Retinal pigment epithelial cell (primary cell): ENCODE results near the gene MAPKAP1.

ENCODE experiments used
- DNase-seq: peaks from one replicate; pipeline ENCODE4 v3.0.0-alpha.2; 2010; ENCODE audit warnings: low read depth
- H3K4me3 ChIP-seq: 2 replicates; pipeline ENCODE4 v1.5.1; 2011; ENCODE audit warnings: mild to moderate bottlenecking, low read length, control low read depth, moderate library complexity
- TF ChIP-seq, protein P1 (sequence below): conservative IDR thresholded peaks from 2 replicates; pipeline ENCODE4 v1.5.1; 2011; ENCODE audit warnings: low read depth, low read length, control low read depth, inconsistent platforms

The MAPKAP1 gene

DNA sequence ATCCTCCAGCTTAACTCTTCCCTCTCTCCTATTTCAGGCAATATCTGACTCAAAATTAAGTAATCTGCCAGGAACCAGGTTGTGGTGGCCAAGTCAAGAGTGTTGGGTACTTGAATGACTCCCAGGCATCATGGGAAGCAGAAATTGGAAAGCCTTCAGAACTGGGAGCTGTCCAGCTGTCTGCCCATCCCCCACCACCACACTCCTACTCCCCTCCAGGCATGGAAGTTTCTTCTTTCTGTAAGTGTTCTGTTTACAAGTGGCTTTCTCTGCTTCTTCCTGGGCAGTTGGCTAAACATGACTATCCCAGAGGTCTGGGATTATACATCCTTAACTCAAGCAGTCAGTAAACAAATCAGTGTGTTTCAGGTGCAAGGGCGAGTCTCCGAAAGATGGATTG lies 25.6 kb upstream of the MAPKAP1 start:
- H3K4me3 ChIP-seq = no peak overlapping the region
- TF ChIP-seq, protein P1, sequence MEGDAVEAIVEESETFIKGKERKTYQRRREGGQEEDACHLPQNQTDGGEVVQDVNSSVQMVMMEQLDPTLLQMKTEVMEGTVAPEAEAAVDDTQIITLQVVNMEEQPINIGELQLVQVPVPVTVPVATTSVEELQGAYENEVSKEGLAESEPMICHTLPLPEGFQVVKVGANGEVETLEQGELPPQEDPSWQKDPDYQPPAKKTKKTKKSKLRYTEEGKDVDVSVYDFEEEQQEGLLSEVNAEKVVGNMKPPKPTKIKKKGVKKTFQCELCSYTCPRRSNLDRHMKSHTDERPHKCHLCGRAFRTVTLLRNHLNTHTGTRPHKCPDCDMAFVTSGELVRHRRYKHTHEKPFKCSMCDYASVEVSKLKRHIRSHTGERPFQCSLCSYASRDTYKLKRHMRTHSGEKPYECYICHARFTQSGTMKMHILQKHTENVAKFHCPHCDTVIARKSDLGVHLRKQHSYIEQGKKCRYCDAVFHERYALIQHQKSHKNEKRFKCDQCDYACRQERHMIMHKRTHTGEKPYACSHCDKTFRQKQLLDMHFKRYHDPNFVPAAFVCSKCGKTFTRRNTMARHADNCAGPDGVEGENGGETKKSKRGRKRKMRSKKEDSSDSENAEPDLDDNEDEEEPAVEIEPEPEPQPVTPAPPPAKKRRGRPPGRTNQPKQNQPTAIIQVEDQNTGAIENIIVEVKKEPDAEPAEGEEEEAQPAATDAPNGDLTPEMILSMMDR = no peak
- no peak for DNase-seq

DNA sequence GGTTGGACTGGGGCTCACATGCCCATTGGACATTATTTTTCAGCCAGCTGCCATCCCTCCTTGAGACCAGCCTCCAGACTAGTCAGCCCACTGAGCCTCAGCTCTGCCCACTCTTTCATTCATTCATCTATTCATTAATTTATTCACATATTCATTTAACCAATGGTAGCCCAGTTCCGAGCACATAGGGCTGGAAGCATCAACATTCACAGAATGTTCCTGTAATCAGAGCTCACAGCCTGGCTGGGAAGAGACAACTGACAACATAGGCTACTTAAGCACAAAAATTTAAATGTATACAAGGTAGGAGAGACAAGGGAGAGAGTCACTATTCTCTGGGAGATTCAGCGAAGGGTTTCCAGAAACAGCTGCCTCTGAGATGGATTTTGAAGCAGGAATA lies 23.2 kb upstream of the MAPKAP1 start:
- TF ChIP-seq, protein P1 = no peak
- H3K4me3 ChIP-seq = no peak overlapping the region
- DNase-seq = no peak

GRCh38 chr9:125726456-125727132 lies 19.6 kb upstream of the MAPKAP1 start:
- H3K4me3 ChIP-seq = no peak overlapping the region
- no peak for DNase-seq
- TF ChIP-seq, protein P1 = no peak

- DNase-seq = no peak
- H3K4me3 ChIP-seq = peak overlapping the region; percentile 11
- TF ChIP-seq, protein P1 = no peak
Measured at GRCh38 chr9:125707472-125707804, 430 bp upstream of the MAPKAP1 start.

DNA sequence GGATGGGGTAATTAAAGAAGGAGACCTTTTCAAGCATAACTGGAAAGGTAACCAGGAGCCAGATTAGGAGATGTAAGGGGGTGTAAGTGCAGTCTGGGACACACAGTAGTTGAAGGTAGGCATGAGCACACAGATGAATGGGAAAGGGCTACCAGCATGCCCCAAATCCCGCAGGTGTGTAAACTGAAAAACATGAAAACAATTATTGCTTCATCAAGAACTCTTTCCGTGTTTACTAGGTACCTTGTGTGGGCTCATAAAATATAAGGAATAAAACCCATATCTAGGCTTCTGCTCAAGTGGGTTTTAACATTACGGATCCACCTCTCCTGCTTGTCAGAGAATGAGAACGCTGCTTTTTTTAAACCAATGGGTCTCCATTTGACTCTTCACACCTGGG lies 1.1 kb downstream of the MAPKAP1 start:
- DNase-seq = no peak
- H3K4me3 ChIP-seq = peak overlapping the region; percentile 82
- TF ChIP-seq, protein P1 = no peak

GRCh38 chr9:125703662-125704061 lies 3.3 kb downstream of the MAPKAP1 start:
- H3K4me3 ChIP-seq = no peak overlapping the region
- no peak for DNase-seq
- TF ChIP-seq, protein P1 = no peak

DNA sequence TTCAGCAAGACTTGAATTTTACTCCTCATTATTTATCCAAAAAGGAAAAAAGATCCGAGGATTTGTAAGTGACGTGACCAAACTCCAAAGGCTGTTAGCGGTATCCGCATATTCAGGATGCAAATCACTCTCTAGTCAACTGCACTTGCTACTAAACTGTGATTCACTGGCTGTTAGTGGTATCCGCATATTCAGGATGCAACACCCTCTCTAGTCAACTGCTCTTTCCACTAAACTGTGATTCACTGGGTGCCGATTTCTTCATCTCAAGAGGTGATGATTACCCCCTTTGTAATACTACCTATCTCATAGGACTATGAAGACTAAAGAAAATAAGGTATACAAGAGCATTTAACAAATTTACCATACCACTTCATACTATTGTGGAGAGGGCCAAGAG lies 5.7 kb downstream of the MAPKAP1 start:
- TF ChIP-seq, protein P1 = no peak
- DNase-seq = no peak
- no peak overlapping the region for H3K4me3 ChIP-seq
